Subcutaneous abdominal adipose tissue (tissue), 5 donors: Measurements from ENCODE around the gene SLBP.

Experiments used
- H3K27ac ChIP-seq: one replicate; pipeline ENCODE4 v1.7.0; 2013; ENCODE audit warnings: low read depth, mild to moderate bottlenecking, inconsistent platforms, low read length, moderate library complexity
- H3K27me3 ChIP-seq, 5 donors: one replicate each; pipeline ENCODE4 v1.7.0; 2013; ENCODE audit warnings: low read length in 5 of 5, inconsistent platforms in 1 of 5; ENCODE audit not compliant: control insufficient read depth in 5 of 5, insufficient read depth in 4 of 5
- H3K36me3 ChIP-seq, 5 donors: one replicate each; pipeline ENCODE4 v1.7.0; 2013; ENCODE audit warnings: low read length in 5 of 5; ENCODE audit not compliant: control insufficient read depth in 5 of 5, insufficient read depth in 5 of 5
- H3K4me1 ChIP-seq, 5 donors: one replicate each; pipeline ENCODE4 v1.7.0; 2013; ENCODE audit warnings: low read length in 5 of 5, mild to moderate bottlenecking in 3 of 5, moderate library complexity in 1 of 5; ENCODE audit not compliant: control insufficient read depth in 5 of 5, insufficient read depth in 5 of 5
- H3K4me3 ChIP-seq, 5 donors: one replicate each; pipeline ENCODE4 v1.7.0; 2013; ENCODE audit warnings: low read length in 5 of 5, low read depth in 1 of 5
- H3K9ac ChIP-seq, 5 donors: one replicate each; pipeline ENCODE4 v1.7.0; 2013; ENCODE audit warnings: low read length in 5 of 5, mild to moderate bottlenecking in 4 of 5, moderate library complexity in 3 of 5
- H3K9me3 ChIP-seq, 5 donors: one replicate each; pipeline ENCODE4 v1.7.0; 2013; ENCODE audit warnings: low read length in 5 of 5; ENCODE audit not compliant: control insufficient read depth in 5 of 5
- donor health status: healthy.
- donor health status: healthy.
- donor health status: healthy.
- donor health status: healthy.
- donor health status: healthy.

SLBP gene

GRCh38 chr4:1669270-1669669 is 42.8 kb downstream of the SLBP start:
- Histone ChIP-seq H3K4me1 (no peaks in the 10 kb centered on the region), H3K9ac (no peak overlapping the region), H3K36me3 (no peaks in the 10 kb centered on the region), H3K9me3 (no peaks in the 10 kb centered on the region), H3K4me3 (no peak overlapping the region), H3K27me3 (no peaks in the 10 kb centered on the region), H3K27ac (no peak overlapping the region)

- Histone ChIP-seq H3K4me1 (no peaks in the 10 kb centered on the region), H3K9ac (no peak overlapping the region), H3K27me3 (no peaks in the 10 kb centered on the region), H3K4me3 (no peak overlapping the region), H3K36me3 (no peaks in the 10 kb centered on the region), H3K9me3 (no peaks in the 10 kb centered on the region), H3K27ac (no peak overlapping the region)
Measured at GRCh38 chr4:1668488-1668840, 43.7 kb downstream of the SLBP start.

GRCh38 chr4:1667273-1667672 is 44.8 kb downstream of the SLBP start:
- Histone ChIP-seq H3K27me3 (no peaks in the 10 kb centered on the region), H3K27ac (no peak overlapping the region), H3K4me3 (no peak overlapping the region), H3K9me3 (no peaks in the 10 kb centered on the region), H3K36me3 (no peaks in the 10 kb centered on the region), H3K9ac (no peak overlapping the region), H3K4me1 (no peaks in the 10 kb centered on the region)

- Histone ChIP-seq H3K4me1 (no peaks in the 10 kb centered on the region), H3K36me3 (no peaks in the 10 kb centered on the region), H3K9ac (no peak overlapping the region), H3K9me3 (no peaks in the 10 kb centered on the region), H3K4me3 (no peak overlapping the region), H3K27me3 (no peaks in the 10 kb centered on the region), H3K27ac (no peak overlapping the region)
Measured at GRCh38 chr4:1666391-1666790, 45.7 kb downstream of the SLBP start.

DNA sequence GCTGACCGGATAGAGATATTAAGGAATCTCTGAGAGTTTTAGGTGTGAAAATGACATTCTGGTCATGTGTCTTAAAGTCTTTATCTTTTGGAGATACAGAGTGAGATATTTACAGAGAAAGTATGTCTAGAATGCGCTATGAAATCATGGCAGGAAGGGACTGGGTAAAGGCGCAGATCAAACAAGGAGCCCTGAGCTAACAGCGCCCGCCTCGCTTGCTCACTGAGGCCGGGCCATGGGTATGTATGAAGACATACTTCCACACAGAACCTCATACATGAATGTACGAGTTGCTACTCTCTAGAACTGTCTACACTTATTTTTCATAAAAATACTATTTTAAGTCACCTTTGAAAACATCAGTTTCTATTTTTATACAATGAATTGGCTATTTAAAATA is 48.0 kb downstream of the SLBP start:
- H3K27ac ChIP-seq: no peak overlapping the region
- no peaks in the 10 kb centered on the region for H3K9me3 ChIP-seq
- peaks cover 0 to 6% (median 0%) of the 10 kb centered on the region in 5 donors for H3K36me3 ChIP-seq
- no peaks in the 10 kb centered on the region for H3K27me3 ChIP-seq
- H3K9ac ChIP-seq: no peak overlapping the region
- H3K4me1 ChIP-seq: no peaks in the 10 kb centered on the region
- H3K4me3 ChIP-seq: no peak overlapping the region

GRCh38 chr4:1663549-1663948 is 48.6 kb downstream of the SLBP start:
- Histone ChIP-seq H3K36me3 (peaks cover 0 to 6% (median 0%) of the 10 kb centered on the region in 5 donors), H3K9me3 (no peaks in the 10 kb centered on the region), H3K9ac (no peak overlapping the region), H3K4me3 (no peak overlapping the region), H3K27ac (no peak overlapping the region), H3K27me3 (no peaks in the 10 kb centered on the region), H3K4me1 (no peaks in the 10 kb centered on the region)

- Histone ChIP-seq H3K4me3 (no peak overlapping the region), H3K9me3 (no peaks in the 10 kb centered on the region), H3K36me3 (peaks cover 0 to 12% (median 0%) of the 10 kb centered on the region in 5 donors), H3K27ac (no peak overlapping the region), H3K27me3 (no peaks in the 10 kb centered on the region), H3K9ac (no peak overlapping the region), H3K4me1 (no peaks in the 10 kb centered on the region)
Measured at GRCh38 chr4:1661695-1662094, 50.4 kb downstream of the SLBP start.

DNA sequence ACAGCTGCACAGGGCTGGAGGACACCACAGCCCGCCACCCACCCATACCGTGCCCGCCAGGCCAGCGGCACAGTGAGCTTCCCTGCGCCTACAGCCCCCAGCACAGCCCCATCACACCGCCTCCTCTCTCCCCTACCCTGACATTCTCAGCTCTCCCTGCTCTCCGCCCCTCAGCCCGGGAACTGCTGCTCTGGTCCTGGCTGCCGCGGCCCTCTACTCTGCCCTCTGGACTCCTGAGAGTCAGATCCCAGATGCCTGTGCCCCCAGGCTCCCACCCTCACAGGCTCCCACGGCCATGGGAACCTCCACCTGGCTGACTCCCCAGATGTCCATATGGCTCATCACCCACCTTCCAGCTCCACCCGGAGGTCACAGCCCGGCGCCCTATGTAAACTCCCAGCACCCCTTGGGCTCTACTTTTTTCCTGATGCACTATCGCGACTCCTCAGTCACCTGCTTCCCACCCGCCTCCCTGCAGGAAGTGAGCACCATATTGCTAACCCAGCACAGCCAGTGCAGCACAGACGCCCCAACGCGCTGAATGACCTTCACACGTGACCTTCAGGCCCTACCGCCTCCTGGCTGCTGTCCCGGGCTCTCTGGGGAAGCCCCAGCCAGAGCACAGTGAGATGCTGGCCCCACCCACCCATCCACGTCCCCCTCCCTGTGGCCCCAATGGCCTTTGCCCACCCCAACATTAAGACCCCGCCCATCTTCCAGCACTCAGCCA is 51.0 kb downstream of the SLBP start:
- no peaks in the 10 kb centered on the region for H3K27me3 ChIP-seq

GRCh38 chr4:1659104-1660043 is 52.7 kb downstream of the SLBP start:
- H3K9me3 ChIP-seq: no peaks in the 10 kb centered on the region
- H3K4me1 ChIP-seq: no peaks in the 10 kb centered on the region
- no peak overlapping the region for H3K4me3 ChIP-seq

More for the DNA sequence above, 51.0 kb downstream of the SLBP start:
- H3K4me3 ChIP-seq: no peak overlapping the region
- H3K27ac ChIP-seq: no peak overlapping the region
- no peaks in the 10 kb centered on the region for H3K4me1 ChIP-seq
- H3K36me3 ChIP-seq: peaks cover 0 to 13% (median 0%) of the 10 kb centered on the region in 5 donors
- no peaks in the 10 kb centered on the region for H3K9me3 ChIP-seq
- no peak overlapping the region for H3K9ac ChIP-seq

GRCh38 chr4:1658581-1658980 is 53.5 kb downstream of the SLBP start:
- Histone ChIP-seq H3K36me3 (peaks cover 0 to 20% (median 6%) of the 10 kb centered on the region in 5 donors), H3K27ac (no peak overlapping the region), H3K4me3 (no peak overlapping the region), H3K9ac (no peak overlapping the region), H3K4me1 (no peaks in the 10 kb centered on the region), H3K9me3 (no peaks in the 10 kb centered on the region), H3K27me3 (no peaks in the 10 kb centered on the region)

More at GRCh38 chr4:1659104-1660043, 52.7 kb downstream of the SLBP start:
- no peaks in the 10 kb centered on the region for H3K27me3 ChIP-seq
- H3K9ac ChIP-seq: no peak overlapping the region
- H3K36me3 ChIP-seq: peaks cover 0 to 20% (median 6%) of the 10 kb centered on the region in 5 donors
- H3K27ac ChIP-seq: no peak overlapping the region
